ENCODE results near the gene TPSB2.

DNA sequence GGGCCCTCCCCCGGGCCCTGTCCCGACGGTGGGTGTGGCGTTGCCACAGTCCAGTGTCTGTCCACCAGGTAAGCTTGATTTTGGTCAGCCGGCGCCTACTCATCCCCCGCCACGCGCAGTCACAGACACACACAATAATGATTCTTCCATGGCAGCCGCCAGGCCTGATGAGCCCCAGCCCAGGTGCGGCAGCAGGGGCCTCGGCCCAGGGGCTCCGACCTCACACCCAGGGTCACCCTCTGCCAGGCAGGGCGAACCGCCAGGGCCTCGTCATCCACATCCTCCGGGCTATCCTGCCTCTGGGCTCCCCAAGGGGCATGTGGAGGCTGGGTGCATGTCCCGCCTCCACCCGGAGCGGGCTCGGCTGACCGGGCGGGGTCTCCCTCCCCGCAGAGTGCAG is 12.5 kb downstream of the TPSB2 start:
- TF ChIP-seq CBX3 (IDR thresholded peaks at IDR 0.05; ENCODE audit: borderline replicate concordance in 1 of 2, low read length in 2 of 2): no peak
- no peak for TF ChIP-seq RAD21 (CRISPR knock-in tag; conservative IDR thresholded peaks at IDR 0.05 in 1 of 2, IDR thresholded peaks at IDR 0.05 in 1 of 2)

Data from K562 (cell line).